ENCODE measurements around the gene CMTM2.

Gene CMTM2

GRCh38 chr16:66578651-66579531 lies at the start of gene CMTM2:
Gene CMTM2, plus strand, starts transcription at chr16:66579463. Its CDS starts 145 bp downstream, at chr16:66579608.
- no peak for DNase-seq (ENCODE audit: low read depth in 4 of 4, low spot score in 1 of 4)

GRCh38 chr16:66529475-66529874 lies 49.8 kb upstream of the CMTM2 start:
- DNase-seq (ENCODE audit: low read depth in 4 of 4, low spot score in 1 of 4): no peak

GRCh38 chr16:66534376-66534799 lies 44.9 kb upstream of the CMTM2 start:
- no peak for DNase-seq (ENCODE audit: low read depth in 4 of 4, low spot score in 1 of 4)

- no peak for DNase-seq (ENCODE audit: low read depth in 4 of 4, low spot score in 1 of 4)
These were observed 42.7 kb upstream of the CMTM2 start for GRCh38 chr16:66536525-66536924.

GRCh38 chr16:66537236-66537635 lies 42.0 kb upstream of the CMTM2 start:
- DNase-seq (ENCODE audit: low read depth in 4 of 4, low spot score in 1 of 4): no peak

GRCh38 chr16:66538910-66539309 lies 40.4 kb upstream of the CMTM2 start:
- DNase-seq (ENCODE audit: low read depth in 4 of 4, low spot score in 1 of 4): no peak

GRCh38 chr16:66539623-66540469 lies 39.4 kb upstream of the CMTM2 start:
- no peak for DNase-seq (ENCODE audit: low read depth in 4 of 4, low spot score in 1 of 4)

- no peak for DNase-seq (ENCODE audit: low read depth in 4 of 4, low spot score in 1 of 4)
These were observed 37.6 kb upstream of the CMTM2 start for GRCh38 chr16:66541388-66542355.

GRCh38 chr16:66542396-66542795 lies 36.9 kb upstream of the CMTM2 start:
- no peak for DNase-seq (ENCODE audit: low read depth in 4 of 4, low spot score in 1 of 4)

- DNase-seq (ENCODE audit: low read depth in 4 of 4, low spot score in 1 of 4): no peak
These were observed 35.7 kb upstream of the CMTM2 start for GRCh38 chr16:66543541-66543940.

GRCh38 chr16:66544016-66544757 lies 35.1 kb upstream of the CMTM2 start:
- DNase-seq (ENCODE audit: low read depth in 4 of 4, low spot score in 1 of 4): no peak

- DNase-seq (ENCODE audit: low read depth in 4 of 4, low spot score in 1 of 4): no peak
These were observed 31.9 kb upstream of the CMTM2 start for GRCh38 chr16:66547101-66547989.

- DNase-seq (ENCODE audit: low read depth in 4 of 4, low spot score in 1 of 4): no peak
These were observed 31.2 kb upstream of the CMTM2 start for GRCh38 chr16:66548068-66548467.

- DNase-seq (ENCODE audit: low read depth in 4 of 4, low spot score in 1 of 4): no peak
These were observed 30.4 kb upstream of the CMTM2 start for GRCh38 chr16:66548868-66549267.

- DNase-seq (ENCODE audit: low read depth in 4 of 4, low spot score in 1 of 4): peak in 3 of 4 experiments; percentile 38 to 74 (median 57)
These were observed 29.8 kb upstream of the CMTM2 start, which contains the start of gene TK2 for GRCh38 chr16:66549284-66550131. Gene TK2, minus strand, starts transcription at chr16:66550122. Its CDS starts 61 bp downstream, at chr16:66550061.

GRCh38 chr16:66551348-66551759 lies 27.9 kb upstream of the CMTM2 start:
- peak in 3 of 4 experiments; percentile 20 to 37 (median 34) for DNase-seq (ENCODE audit: low read depth in 4 of 4, low spot score in 1 of 4)

- DNase-seq (ENCODE audit: low read depth in 4 of 4, low spot score in 1 of 4): no peak
These were observed 27.4 kb upstream of the CMTM2 start for GRCh38 chr16:66551788-66552285.

All from stimulated activated CD4-positive, alpha-beta T cell treated with anti-CD3 and anti-CD28 coated beads, Interleukin-1b, Interleukin-23, amount 100 ng/mL, for 24 hours (primary cell).